DOHH2 (cell line): ENCODE measurements around the gene CSMD2.

ENCODE experiments used
- H3F3A ChIP-seq: fragments of 200-600 bp; sonication (generic), shearing (Covaris generic); 2 replicates; pipeline ENCODE4 v1.6.0; 2016; ENCODE audit warnings: antibody characterized with exemption, mild to moderate bottlenecking; ENCODE audit not compliant: control insufficient read depth, insufficient read depth
- H3K27ac ChIP-seq: fragments of 200-600 bp; sonication (generic); 2 replicates; pipeline ENCODE4 v1.5.1; 2014; ENCODE audit warnings: low read depth, mild to moderate bottlenecking, low read length, moderate library complexity
- H3K27me3 ChIP-seq: fragments of 200-600 bp; sonication (generic); 2 replicates; pipeline ENCODE4 v1.6.1; 2014; ENCODE audit warnings: mild to moderate bottlenecking, low read length, mixed read lengths; ENCODE audit not compliant: control insufficient read depth
- H3K36me3 ChIP-seq: fragments of 200-600 bp; sonication (generic); 2 replicates; pipeline ENCODE4 v1.6.1; 2014; ENCODE audit warnings: mild to moderate bottlenecking, low read length, moderate library complexity, mixed read lengths; ENCODE audit not compliant: control insufficient read depth
- H3K4me1 ChIP-seq: fragments of 200-600 bp; sonication (generic); 2 replicates; pipeline ENCODE4 v1.6.1; 2014; ENCODE audit warnings: mild to moderate bottlenecking, low read length, mixed read lengths; ENCODE audit not compliant: control insufficient read depth
- H3K4me2 ChIP-seq: fragments of 200-600 bp; sonication (generic); 2 replicates; pipeline ENCODE4 v1.6.0; 2014; ENCODE audit warnings: mild to moderate bottlenecking, low read length, moderate library complexity
- H3K4me3 ChIP-seq: fragments of 200-600 bp; sonication (generic); 2 replicates; pipeline ENCODE4 v1.5.1; 2014; ENCODE audit warnings: mild to moderate bottlenecking, low read length, mixed read lengths
- H3K79me2 ChIP-seq: fragments of 200-600 bp; sonication (generic); 2 replicates; pipeline ENCODE4 v1.6.1; 2014; ENCODE audit warnings: mild to moderate bottlenecking, low read length, mixed read lengths; ENCODE audit not compliant: control insufficient read depth
- H3K9me2 ChIP-seq: fragments of 200-600 bp; sonication (generic); replicated peaks from 2 replicates; pipeline ENCODE4 v1.6.1; 2014; ENCODE audit warnings: mild to moderate bottlenecking, low read length, mixed read lengths; ENCODE audit not compliant: control insufficient read depth
- H3K9me3 ChIP-seq: fragments of 200-600 bp; sonication (generic); 2 replicates; pipeline ENCODE4 v1.6.1; 2014; ENCODE audit warnings: antibody characterized with exemption, low read length, mixed read lengths; ENCODE audit not compliant: control insufficient read depth, insufficient read depth
- H4K20me1 ChIP-seq: fragments of 200-600 bp; sonication (generic); 2 replicates; pipeline ENCODE4 v1.6.0; 2014; ENCODE audit warnings: low read depth, mild to moderate bottlenecking, antibody characterized with exemption, low read length, moderate library complexity; ENCODE audit not compliant: control insufficient read depth, insufficient read depth
- CTCF ChIP-seq: fragments of 200-600 bp; sonication (generic); IDR thresholded peaks from one replicate; pipeline ENCODE4 v1.5.1; 2014; ENCODE audit warnings: antibody characterized with exemption, mild to moderate bottlenecking, low read depth, low read length; ENCODE audit not compliant: poor library complexity, severe bottlenecking
- EZH2phosphoT487 ChIP-seq: fragments of 200-600 bp; sonication (generic); IDR thresholded peaks from 2 replicates; pipeline ENCODE4 v1.6.1; 2017; ENCODE audit warnings: borderline replicate concordance, mild to moderate bottlenecking, antibody characterized with exemption, low read length, moderate library complexity, mixed read lengths

Gene CSMD2

GRCh38 chr1:33610391-33610790 is 554.6 kb downstream of the CSMD2 start:
- Histone ChIP-seq H4K20me1 (no peaks in the 10 kb centered on the region), H3K79me2 (no peaks in the 10 kb centered on the region), H3K9me2 (no peaks in the 10 kb centered on the region), H3K27me3 (0 out of 2 replicates have a peak, but pooled peaks cover 6% of the 10 kb centered on the region), H3K4me1 (no peaks in the 10 kb centered on the region), H3K36me3 (no peaks in the 10 kb centered on the region), H3F3A (no peaks in the 10 kb centered on the region), H3K4me3 (no peak overlapping the region), H3K27ac (no peak overlapping the region), H3K9me3 (no peaks in the 10 kb centered on the region), H3K4me2 (no peak overlapping the region)
- TF ChIP-seq EZH2phosphoT487 = no peak
- no peak for TF ChIP-seq CTCF

- no peak overlapping the region for H3K4me2 ChIP-seq
Measured at GRCh38 chr1:33609739-33610138, 555.3 kb downstream of the CSMD2 start.

GRCh38 chr1:33608825-33609400 is 556.1 kb downstream of the CSMD2 start:
- Histone ChIP-seq H3K9me2 (no peaks in the 10 kb centered on the region), H3K9me3 (no peaks in the 10 kb centered on the region), H3K79me2 (no peaks in the 10 kb centered on the region), H3K27ac (no peak overlapping the region), H3F3A (no peaks in the 10 kb centered on the region), H3K27me3 (0 out of 2 replicates have a peak, but pooled peaks cover 3% of the 10 kb centered on the region), H3K4me2 (no peak overlapping the region), H3K4me3 (no peak overlapping the region), H3K36me3 (no peaks in the 10 kb centered on the region), H3K4me1 (no peaks in the 10 kb centered on the region), H4K20me1 (no peaks in the 10 kb centered on the region)
- TF ChIP-seq EZH2phosphoT487 = no peak
- no peak for TF ChIP-seq CTCF

More at GRCh38 chr1:33609739-33610138, 555.3 kb downstream of the CSMD2 start:
- TF ChIP-seq EZH2phosphoT487 = no peak
- TF ChIP-seq CTCF = no peak
- H3K4me1 ChIP-seq = no peaks in the 10 kb centered on the region
- H3K27ac ChIP-seq = no peak overlapping the region
- no peaks in the 10 kb centered on the region for H3K79me2 ChIP-seq
- no peaks in the 10 kb centered on the region for H3F3A ChIP-seq
- H3K9me3 ChIP-seq = no peaks in the 10 kb centered on the region
- no peaks in the 10 kb centered on the region for H3K9me2 ChIP-seq
- no peaks in the 10 kb centered on the region for H4K20me1 ChIP-seq
- H3K27me3 ChIP-seq = 0 out of 2 replicates have a peak, but pooled peaks cover 3% of the 10 kb centered on the region
- H3K36me3 ChIP-seq = no peaks in the 10 kb centered on the region
- H3K4me3 ChIP-seq = no peak overlapping the region
